ENCODE measurements around the gene ANK2.

Gene ANK2

GRCh38 chr4:113049421-113050370 lies at the start of gene ANK2:
ANK2 (plus strand) TSS chr4:113049653; CDS start chr4:113049729, 76 bp downstream.
- DNase-seq: no peak

GRCh38 chr4:113003841-113004240 lies 45.6 kb upstream of the ANK2 start:
- no peak for DNase-seq

GRCh38 chr4:113004655-113005054 lies 44.8 kb upstream of the ANK2 start:
- DNase-seq: no peak

- DNase-seq: no peak
These were observed 42.8 kb upstream of the ANK2 start for GRCh38 chr4:113006632-113007031.

GRCh38 chr4:113007151-113007550 lies 42.3 kb upstream of the ANK2 start:
- DNase-seq: no peak

GRCh38 chr4:113008135-113008534 lies 41.3 kb upstream of the ANK2 start:
- DNase-seq: no peak

- no peak for DNase-seq
These were observed 40.7 kb upstream of the ANK2 start for GRCh38 chr4:113008716-113009115.

- DNase-seq: no peak
These were observed 40.0 kb upstream of the ANK2 start for GRCh38 chr4:113009461-113009860.

- no peak for DNase-seq
These were observed 37.2 kb upstream of the ANK2 start for GRCh38 chr4:113012122-113012725.

GRCh38 chr4:113012786-113013185 lies 36.7 kb upstream of the ANK2 start:
- no peak for DNase-seq

- no peak for DNase-seq
These were observed 35.7 kb upstream of the ANK2 start for GRCh38 chr4:113013751-113014150.

- no peak for DNase-seq
These were observed 33.1 kb upstream of the ANK2 start for GRCh38 chr4:113016377-113016776.

GRCh38 chr4:113020966-113021365 lies 28.5 kb upstream of the ANK2 start:
- DNase-seq: no peak

GRCh38 chr4:113024388-113024787 lies 25.1 kb upstream of the ANK2 start:
- no peak for DNase-seq

- no peak for DNase-seq
These were observed 24.0 kb upstream of the ANK2 start for GRCh38 chr4:113025416-113025815.

- DNase-seq: no peak
These were observed 22.9 kb upstream of the ANK2 start for GRCh38 chr4:113026556-113026955.

GRCh38 chr4:113028074-113028473 lies 21.4 kb upstream of the ANK2 start:
- no peak for DNase-seq

GRCh38 chr4:113031212-113031611 lies 18.2 kb upstream of the ANK2 start:
- DNase-seq: no peak

- no peak for DNase-seq
These were observed 8.7 kb upstream of the ANK2 start for GRCh38 chr4:113040793-113041192.

- DNase-seq: no peak
These were observed 7.0 kb upstream of the ANK2 start for GRCh38 chr4:113042502-113042901.

- DNase-seq: no peak
These were observed 5.9 kb upstream of the ANK2 start for GRCh38 chr4:113043591-113043990.

GRCh38 chr4:113050371-113050755 lies 910 bp downstream of the ANK2 start:
- no peak for DNase-seq

- no peak for DNase-seq
These were observed 1.4 kb downstream of the ANK2 start for GRCh38 chr4:113050837-113051236.

- no peak for DNase-seq
These were observed 1.9 kb downstream of the ANK2 start for GRCh38 chr4:113051361-113051760.
